ENCODE data around the gene RBM19.

GRCh38 chr12:113842699-113843098 lies 123.4 kb downstream of the RBM19 start:
- no peak for TF ChIP-seq CTCF (IDR thresholded peaks at IDR 0.05; ENCODE audit: low read length)
- TF ChIP-seq EZH2 (IDR thresholded peaks at IDR 0.05; ENCODE audit: borderline replicate concordance, low read length) = no peak
